Pons (tissue), 1 donor: ENCODE results near the gene TMC2.
"Not testable (repeated sequence)": the region's sequence is repeated elsewhere in the genome, so short reads cannot be mapped to it uniquely, and the experiment has no call there.

Source experiments
- DNase-seq: peaks from one replicate; pipeline ENCODE4 v3.0.0-alpha.2; 2016; ENCODE audit warnings: low spot score

The TMC2 gene

GRCh38 chr20:2536560-2536986 lies at the start of gene TMC2:
TSS of gene TMC2 (plus strand) at chr20:2536573. CDS start at chr20:2536622, 49 bp downstream.
- no peak for DNase-seq

GRCh38 chr20:2502808-2503384 lies 33.5 kb upstream of the TMC2 start:
- not testable (repeated sequence) for DNase-seq

- not testable (repeated sequence) for DNase-seq
Measured at GRCh38 chr20:2504803-2505202, 31.6 kb upstream of the TMC2 start.

- not testable (repeated sequence) for DNase-seq
Measured at GRCh38 chr20:2506426-2506825, 29.9 kb upstream of the TMC2 start.

- DNase-seq: no peak
Measured at GRCh38 chr20:2507464-2507863, 28.9 kb upstream of the TMC2 start.

- DNase-seq: no peak
Measured at GRCh38 chr20:2507875-2508630, 28.3 kb upstream of the TMC2 start.

- peak; percentile 90 for DNase-seq
Measured at GRCh38 chr20:2508631-2509467, 27.5 kb upstream of the TMC2 start, which contains the start of gene ZNF343. TSS of gene ZNF343 (minus strand) at chr20:2508915. CDS start at chr20:2493895, 15,020 bp downstream.

GRCh38 chr20:2509468-2509781 lies 26.9 kb upstream of the TMC2 start:
- no peak for DNase-seq

- DNase-seq: no peak
Measured at GRCh38 chr20:2509794-2510193, 26.6 kb upstream of the TMC2 start.

GRCh38 chr20:2515203-2515602 lies 21.2 kb upstream of the TMC2 start:
- no peak for DNase-seq

GRCh38 chr20:2516399-2516798 lies 20.0 kb upstream of the TMC2 start:
- DNase-seq: no peak

- DNase-seq: no peak
Measured at GRCh38 chr20:2518096-2518495, 18.3 kb upstream of the TMC2 start.

- DNase-seq: no peak
Measured at GRCh38 chr20:2518558-2518957, 17.8 kb upstream of the TMC2 start.

- no peak for DNase-seq
Measured at GRCh38 chr20:2519115-2519809, 17.1 kb upstream of the TMC2 start.

- DNase-seq: no peak
Measured at GRCh38 chr20:2520617-2521016, 15.8 kb upstream of the TMC2 start.

GRCh38 chr20:2521369-2522305 lies 14.7 kb upstream of the TMC2 start:
- DNase-seq: no peak

- DNase-seq: not testable (repeated sequence)
Measured at GRCh38 chr20:2522826-2523429, 13.4 kb upstream of the TMC2 start.

GRCh38 chr20:2523919-2524708 lies 12.3 kb upstream of the TMC2 start:
- peak; percentile 72 for DNase-seq

GRCh38 chr20:2524709-2525506 lies 11.5 kb upstream of the TMC2 start:
- DNase-seq: no peak
